Lower leg skin (tissue), 4 donors: ENCODE data around the gene OPA3. TPM values are rescaled to one million over a fixed set of nuclear protein-coding genes. Genes with fewer than 3 reads are reported as not detected.

Experiments used
- DNase-seq, 2 donors: peaks; one replicate each; pipeline ENCODE4 v3.0.0-alpha.2; 2019; ENCODE audit warnings: low spot score in 2 of 2
- H3K4me3 ChIP-seq: fragments of 200-600 bp; sonication (generic); 2 replicates; pipeline ENCODE4 v1.5.1; 2017; ENCODE audit warnings: mild to moderate bottlenecking, low read depth; ENCODE audit not compliant: poor library complexity, severe bottlenecking
- CTCF ChIP-seq, 3 donors: fragments of 450-650 bp; IDR thresholded peaks; one replicate each; pipeline ENCODE4 v1.5.1; 2016; ENCODE audit warnings: antibody characterized with exemption in 3 of 3, mild to moderate bottlenecking in 3 of 3, moderate library complexity in 2 of 3
- POLR2A ChIP-seq, 2 donors: fragments of 450-650 bp; IDR thresholded peaks; one replicate each; pipeline ENCODE4 v1.6.1; 2016 to 2017; ENCODE audit warnings: antibody characterized with exemption in 2 of 2, mild to moderate bottlenecking in 1 of 2, moderate library complexity in 1 of 2
- WGBS, 2 donors: methylation state at CpG; one replicate each; pipeline ENCODE4 v1.1.5; 2018; 5-methylcytosine and 5-hydroxymethylcytosine counted together
- intact Hi-C: fragments of 100-400 bp; cut with DNase I; formaldehyde crosslinking; loops from one replicate; pipeline ENCODE4 v1.15.0; 2023; ENCODE audit warnings: low total_unique reads
- total RNA-seq, 4 donors: library from RNA; depleted of rRNA; stranded (reverse); fragments of >200 nt; gene quantifications; one replicate each; pipeline ENCODE4 v1.1.0, GENCODE V29; 2016

Gene OPA3
- total RNA-seq, 4 donors from 2014 or later: 4.4 to 15.7 (median 12.7) TPM

GRCh38 chr19:45501730-45502014, 82.9 kb downstream of the OPA3 start:
- WGBS, 2 donors: 56 to 59% methylated on average over 2 of the region's 2 CpGs
- intact Hi-C loops: no loop called here
- no peak for DNase-seq
- no peak overlapping the region for H3K4me3 ChIP-seq
- no peak for TF ChIP-seq CTCF (IDR thresholded peaks at IDR 0.05)

GRCh38 chr19:45500918-45501729, 83.5 kb downstream of the OPA3 start:
- WGBS, 2 donors: 76 to 77% methylated on average over 8 of the region's 8 CpGs
- TF ChIP-seq CTCF (IDR thresholded peaks at IDR 0.05) (no peak), POLR2A (IDR thresholded peaks at IDR 0.05) (no peak)
- DNase-seq: no peak
- intact Hi-C loops: no loop called here
- H3K4me3 ChIP-seq: no peak overlapping the region

GRCh38 chr19:45499196-45500180, 85.1 kb downstream of the OPA3 start:
- no peak overlapping the region for H3K4me3 ChIP-seq
- TF ChIP-seq CTCF (IDR thresholded peaks at IDR 0.05): no peak
- TF ChIP-seq POLR2A (IDR thresholded peaks at IDR 0.05): no peak
- intact Hi-C loops: no loop called here
- WGBS, 2 donors: 15 to 17% methylated on average over 28 to 29 of the region's 37 CpGs
- peak in 1 of 2 donors; percentile 55 for DNase-seq

- 1 to 2% methylated on average over 22 to 57 of the region's 89 CpGs for WGBS, 2 donors
- peak in 1 of 2 donors; percentile 87 for DNase-seq
- peak within 1 kb of the TSS; percentile 2 for H3K4me3 ChIP-seq
- intact Hi-C loops: no loop called here
- TF ChIP-seq POLR2A (IDR thresholded peaks at IDR 0.05) (no peak), CTCF (IDR thresholded peaks at IDR 0.05) (no peak)
These were observed 86.0 kb downstream of the OPA3 start, which contains the start of gene PPM1N for GRCh38 chr19:45498411-45499195. PPM1N (plus strand) TSS chr19:45498443; CDS start chr19:45498473, 30 bp downstream.

GRCh38 chr19:45497791-45498190, 86.8 kb downstream of the OPA3 start:
- 27 to 36% methylated on average over 13 to 16 of the region's 16 CpGs for WGBS, 2 donors
- DNase-seq: no peak
- H3K4me3 ChIP-seq: no peak overlapping the region
- no peak for TF ChIP-seq POLR2A (IDR thresholded peaks at IDR 0.05)
- TF ChIP-seq CTCF (IDR thresholded peaks at IDR 0.05): no peak
- intact Hi-C loops: no loop called here
